CD1c-positive myeloid dendritic cell (primary cell): Measurements from ENCODE around the gene KLK13.
A peak's percentile ranks its signal among the peaks of the same experiment; 100 is the strongest.

Source experiments
- DNase-seq: peaks from one replicate; pipeline ENCODE4 v3.0.0-alpha.2; 2016; ENCODE audit errors: extremely low spot score

KLK13 gene

DNA sequence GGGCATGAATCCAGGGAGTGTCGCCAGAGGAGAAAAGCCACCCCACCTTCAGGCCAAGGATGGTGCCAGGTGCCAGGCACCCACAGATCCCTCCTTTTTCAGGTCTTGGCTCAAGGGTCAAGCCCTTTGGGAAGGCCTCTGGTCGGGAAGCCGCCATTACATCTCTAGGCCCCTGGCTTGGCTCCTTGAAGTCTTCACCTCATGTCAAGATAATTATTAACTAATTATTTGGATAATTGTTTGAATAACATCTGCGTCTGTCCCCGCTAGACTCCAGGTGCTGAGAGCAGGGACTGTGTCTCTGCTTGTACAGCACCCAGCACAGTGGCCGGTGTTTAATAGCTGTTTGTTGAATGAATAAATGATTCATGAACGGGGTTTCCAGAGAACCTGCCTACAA is 1.2 kb downstream of the KLK13 start:
- DNase-seq = no peak

DNA sequence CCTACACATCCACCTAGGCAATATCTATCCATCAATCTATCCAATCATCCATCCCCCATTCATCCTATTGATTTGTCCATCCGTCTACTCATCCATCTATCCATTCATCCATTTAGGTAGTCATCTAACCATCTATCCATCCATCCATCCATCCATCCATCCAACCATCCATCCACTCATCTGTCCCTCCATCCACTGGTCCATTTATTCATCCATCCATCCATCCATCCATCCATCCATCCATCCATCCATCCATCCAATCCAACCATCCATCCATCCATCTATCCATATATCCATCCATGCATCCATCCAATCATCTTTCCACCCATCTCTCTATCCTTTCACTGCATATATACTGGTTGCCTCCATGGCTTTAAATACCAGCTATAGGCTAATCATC is 3.9 kb downstream of the KLK13 start:
- DNase-seq = no peak

DNA sequence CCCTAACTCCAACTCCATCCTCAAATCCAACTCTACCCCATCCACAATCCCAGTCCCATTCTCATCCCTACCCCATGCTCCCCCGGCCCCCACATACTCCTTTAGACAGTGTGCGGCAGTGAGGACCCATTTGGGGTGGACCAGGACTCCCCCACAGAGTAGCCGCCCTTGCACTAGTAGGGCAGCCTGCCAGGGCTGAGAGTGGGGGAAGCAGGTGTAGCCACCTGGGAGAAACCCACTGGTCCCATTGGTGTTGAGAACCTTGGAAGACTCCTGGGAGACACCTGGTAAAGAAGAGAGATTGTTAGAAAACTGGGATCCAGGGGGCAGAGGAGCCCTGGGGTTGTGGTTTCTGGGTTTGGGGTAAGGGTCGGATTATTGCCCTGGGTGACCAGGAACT is 4.6 kb downstream of the KLK13 start:
- DNase-seq = no peak

DNA sequence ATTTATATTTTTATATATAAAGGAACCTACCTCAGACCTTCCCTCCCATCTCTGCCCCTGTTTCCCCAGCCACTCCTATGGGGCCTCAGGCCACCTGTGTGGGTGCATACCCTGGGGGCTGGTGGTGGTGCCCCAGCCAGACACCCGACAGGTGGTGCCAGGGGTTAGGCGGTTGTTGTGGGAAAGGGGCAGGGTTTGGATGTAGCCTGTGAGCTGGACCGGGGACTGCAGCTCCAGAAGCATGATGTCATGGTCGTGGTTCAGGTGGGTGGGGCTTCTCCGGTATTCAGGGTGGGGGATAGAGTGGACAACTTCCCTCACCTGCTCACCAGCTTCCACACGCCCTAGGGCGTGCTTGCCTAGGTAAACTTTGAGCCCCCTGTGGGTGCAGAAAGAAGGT is 5.2 kb downstream of the KLK13 start:
- DNase-seq = no peak

DNA sequence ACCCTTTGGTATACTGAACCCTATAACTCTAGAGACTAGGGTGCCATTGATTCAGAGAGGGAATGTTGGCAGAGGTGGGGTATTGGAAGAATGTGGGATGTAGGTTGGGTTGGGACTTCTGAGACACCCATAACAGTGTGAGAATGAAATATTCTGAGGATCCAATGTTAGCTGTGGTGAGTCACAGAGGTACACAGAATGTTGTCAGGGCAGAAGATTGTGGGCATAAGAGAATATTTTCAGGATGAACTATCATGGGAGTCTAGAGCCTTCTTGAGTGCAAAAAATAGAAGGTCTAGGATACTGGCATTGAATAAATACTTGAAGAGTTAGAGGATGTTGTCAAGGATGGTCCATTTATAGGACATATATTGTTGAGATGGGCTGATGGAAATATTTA is 9.0 kb downstream of the KLK13 start:
- DNase-seq = no peak

DNA sequence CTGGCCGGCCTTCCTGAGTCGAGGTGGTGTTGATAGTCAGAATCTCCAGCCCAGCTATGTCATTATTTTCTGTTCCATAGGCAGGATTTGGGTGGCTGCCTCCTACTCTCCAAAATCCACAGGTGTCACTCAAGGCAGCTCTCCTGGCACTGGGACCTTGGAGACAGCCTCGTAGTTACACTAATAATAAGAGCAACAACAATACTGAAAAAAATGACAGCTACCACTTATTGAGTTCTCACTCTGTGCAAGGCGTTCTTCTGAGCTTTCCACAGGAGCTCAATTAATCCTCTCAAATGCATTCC is 17.9 kb downstream of the KLK13 start:
- no peak for DNase-seq

DNA sequence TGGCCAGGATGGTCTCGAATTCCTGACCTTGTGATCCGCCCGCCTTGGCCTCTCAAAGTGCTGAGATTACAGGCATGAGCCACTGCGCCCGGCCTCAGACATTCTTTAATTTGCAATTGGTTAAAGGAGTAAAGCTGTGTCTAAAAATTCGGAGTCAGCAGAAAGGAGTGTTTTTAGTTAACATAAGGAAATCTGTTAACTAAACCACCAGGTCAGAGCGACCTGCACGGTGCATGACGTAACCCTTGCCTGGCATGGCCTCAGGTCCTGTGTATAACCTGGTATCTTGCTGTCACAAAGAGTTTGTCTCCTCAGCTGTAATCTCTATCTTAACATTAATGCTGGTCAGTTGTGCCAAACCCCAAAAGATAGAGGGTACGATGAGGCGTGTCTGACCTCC is 20.6 kb downstream of the KLK13 start:
- no peak for DNase-seq

DNA sequence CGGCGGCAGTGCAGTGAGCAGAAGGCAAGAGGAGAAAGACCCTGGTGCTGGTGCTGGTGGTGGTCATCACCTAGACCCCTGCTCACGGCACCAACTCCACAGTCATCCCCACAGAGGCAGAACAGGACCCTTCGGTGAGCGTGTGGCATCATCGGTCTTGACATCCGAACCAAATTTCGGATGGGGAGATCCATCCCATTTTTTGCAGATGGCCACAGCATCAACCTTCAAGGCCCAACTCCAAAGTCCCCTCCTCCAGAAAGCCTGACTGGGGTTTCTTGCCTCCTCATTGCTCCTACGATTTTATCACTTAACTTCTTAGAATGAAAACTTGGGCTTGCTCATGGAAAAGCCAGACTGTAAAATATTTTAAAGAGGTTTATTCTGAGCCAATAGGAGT is 21.4 kb downstream of the KLK13 start:
- DNase-seq = no peak

DNA sequence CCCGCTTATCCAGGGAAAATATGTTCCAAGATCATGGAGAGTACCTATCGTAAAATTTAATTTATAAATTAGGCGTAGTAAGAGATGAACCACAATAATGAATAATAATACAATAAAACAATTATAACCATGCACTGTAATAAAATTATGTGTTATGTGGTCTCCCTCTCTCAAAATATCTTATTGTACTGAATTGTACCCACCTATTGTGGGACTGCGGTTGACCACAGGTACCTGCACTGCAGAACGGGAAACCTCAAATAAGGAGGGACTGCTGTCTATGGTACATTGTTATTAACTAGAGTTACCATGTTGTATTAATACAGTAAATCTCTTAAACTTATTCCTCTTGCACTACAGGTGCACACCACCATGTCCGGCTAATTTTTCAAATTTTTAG is 24.7 kb downstream of the KLK13 start:
- no peak for DNase-seq

DNA sequence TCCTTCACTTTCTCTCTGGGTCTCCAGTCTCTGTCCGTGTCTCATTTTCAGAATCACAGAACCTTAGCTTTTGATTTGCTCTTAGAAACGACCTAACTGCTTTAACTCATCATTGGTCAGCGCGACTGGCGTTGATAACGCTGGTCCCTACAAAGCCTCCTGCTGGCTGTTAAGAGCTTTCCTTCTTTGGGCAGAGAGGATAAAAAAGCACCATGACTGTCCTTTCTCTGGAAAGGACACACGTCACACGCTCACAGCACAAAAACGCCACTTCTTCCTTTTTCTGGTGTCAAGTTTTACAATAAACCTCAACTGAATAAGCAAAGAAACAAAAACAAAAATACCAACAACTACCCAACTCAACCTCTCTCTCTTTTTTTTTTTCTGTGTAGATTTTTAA is 28.4 kb downstream of the KLK13 start:
- peak; percentile 16 for DNase-seq

DNA sequence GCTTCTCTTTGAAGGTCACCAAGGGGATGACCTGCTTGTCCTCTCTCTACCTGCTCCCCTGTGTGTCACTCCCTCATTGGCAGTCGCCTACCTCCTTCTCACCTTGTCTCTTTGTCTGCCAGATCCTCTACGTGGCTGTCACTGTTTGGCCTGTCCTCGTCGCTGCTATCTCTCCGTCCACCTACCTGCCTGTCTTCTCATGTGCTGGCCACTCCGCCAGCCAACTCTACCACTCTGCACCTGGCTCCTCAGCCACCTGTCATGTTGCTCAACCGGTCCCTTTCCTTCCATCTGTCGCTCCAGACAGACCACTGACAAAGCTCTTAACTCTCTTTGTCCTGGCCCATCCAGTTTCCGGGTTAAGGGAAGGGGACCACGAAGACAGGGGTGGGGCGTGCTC is 30.2 kb downstream of the KLK13 start, which contains the start of gene KLK12:
TSS of gene KLK12 (minus strand) at position 299 of the 400 bp plus-strand sequence. CDS start 381 bp downstream, outside the sequence.
- no peak for DNase-seq

DNA sequence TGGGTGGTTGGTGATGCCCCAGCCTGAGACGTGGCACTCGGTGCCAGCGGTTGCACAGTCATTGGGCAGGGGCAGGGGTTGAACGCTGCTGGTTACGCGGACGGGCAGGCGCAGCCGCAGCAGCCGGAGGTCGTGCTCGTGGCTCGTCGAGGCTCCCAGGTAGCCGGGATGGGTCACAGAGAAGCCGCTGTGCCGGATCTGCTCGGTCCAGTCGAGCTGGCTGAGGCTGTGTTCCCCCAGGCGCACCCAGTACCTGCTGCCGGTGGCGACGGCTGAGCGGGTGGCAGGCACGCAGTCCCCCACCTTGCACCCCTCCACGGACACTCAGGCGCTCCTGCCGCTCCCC is 33.0 kb downstream of the KLK13 start:
- no peak for DNase-seq

DNA sequence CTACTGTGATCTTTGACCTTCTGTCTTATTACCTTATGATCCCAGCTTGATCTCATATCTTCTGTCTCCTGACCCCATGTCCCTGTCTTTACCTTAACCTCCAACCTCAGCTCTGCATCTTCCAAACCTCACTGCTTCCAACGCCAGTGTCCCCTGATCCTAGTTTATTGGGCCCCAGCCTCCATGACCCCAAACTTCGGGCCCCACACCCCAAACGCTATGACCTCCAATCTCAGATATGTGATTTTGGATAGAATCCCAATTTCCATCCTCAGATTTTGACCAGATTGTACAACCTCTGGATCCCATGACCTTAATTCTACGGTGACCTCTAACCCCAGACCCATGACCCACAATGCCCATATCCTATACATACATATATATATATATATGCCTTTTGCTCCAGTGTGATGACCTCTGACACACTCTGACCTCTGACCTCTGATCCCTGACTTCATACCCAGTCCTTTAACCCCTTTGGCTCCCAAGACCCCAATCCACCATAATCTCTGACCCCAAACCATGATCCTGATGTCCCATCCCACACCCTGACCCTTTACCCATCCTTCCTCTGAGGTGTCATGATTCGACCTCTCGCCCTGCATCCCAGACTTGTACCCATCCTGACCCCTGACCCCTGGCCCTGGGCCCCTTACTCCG is 33.5 kb downstream of the KLK13 start:
- DNase-seq = no peak

DNA sequence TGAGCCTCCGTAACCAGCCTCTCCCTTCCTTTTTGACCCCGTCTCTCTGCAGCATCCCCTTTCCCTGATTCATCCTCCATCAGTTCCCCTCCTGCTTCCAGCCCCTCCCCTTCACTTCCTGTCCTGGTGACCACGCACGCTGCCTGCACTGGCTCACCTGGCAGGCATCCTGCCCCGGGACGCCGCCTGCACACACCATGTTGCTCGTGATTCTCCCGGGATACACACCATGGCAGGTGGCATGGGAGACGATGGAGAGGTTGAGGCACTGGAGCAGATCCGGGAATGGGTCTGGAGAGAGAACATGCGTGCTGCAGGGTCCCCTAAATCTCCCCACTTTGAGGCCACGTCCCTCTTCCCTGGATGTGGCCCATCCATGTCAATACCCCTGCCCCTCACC is 34.3 kb downstream of the KLK13 start:
- DNase-seq = no peak

DNA sequence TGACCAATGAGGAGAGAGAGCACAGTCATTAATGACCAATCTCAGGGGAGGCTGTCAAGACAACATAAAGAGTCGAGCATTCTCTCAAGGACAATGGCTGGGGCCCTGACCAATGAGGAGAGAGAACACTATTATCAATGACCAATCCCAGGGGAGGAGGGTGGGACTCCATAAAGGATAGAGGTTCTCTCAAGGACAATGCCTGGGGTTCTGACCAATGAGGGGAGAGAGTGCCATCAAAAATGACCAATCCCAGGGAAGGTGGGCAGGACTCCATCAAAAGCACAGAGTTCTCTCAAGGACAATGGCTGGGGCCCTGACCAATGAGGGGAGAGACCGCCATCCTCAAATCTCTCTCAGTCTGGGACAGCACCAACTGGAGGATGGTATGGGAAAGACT is 35.2 kb downstream of the KLK13 start:
- no peak for DNase-seq

DNA sequence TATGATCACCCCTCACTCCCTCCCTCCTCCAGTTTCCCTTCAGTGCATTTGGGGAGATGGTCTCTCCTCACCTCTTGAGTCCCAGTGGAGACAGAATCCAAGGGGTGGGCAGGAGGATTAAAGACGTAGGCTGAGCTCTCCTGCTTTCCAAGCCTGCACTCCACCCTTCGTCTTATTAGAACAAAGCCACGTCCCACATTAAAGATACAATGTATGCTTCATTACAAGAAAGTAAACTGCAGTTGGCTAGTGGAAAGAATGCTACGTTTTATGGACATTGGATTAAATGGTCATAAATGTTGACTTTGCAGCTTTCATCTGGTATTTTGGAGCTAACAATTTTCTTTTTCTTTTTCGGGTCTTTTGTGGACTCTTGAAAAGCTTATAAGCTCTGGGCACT is 37.0 kb downstream of the KLK13 start:
- no peak for DNase-seq

DNA sequence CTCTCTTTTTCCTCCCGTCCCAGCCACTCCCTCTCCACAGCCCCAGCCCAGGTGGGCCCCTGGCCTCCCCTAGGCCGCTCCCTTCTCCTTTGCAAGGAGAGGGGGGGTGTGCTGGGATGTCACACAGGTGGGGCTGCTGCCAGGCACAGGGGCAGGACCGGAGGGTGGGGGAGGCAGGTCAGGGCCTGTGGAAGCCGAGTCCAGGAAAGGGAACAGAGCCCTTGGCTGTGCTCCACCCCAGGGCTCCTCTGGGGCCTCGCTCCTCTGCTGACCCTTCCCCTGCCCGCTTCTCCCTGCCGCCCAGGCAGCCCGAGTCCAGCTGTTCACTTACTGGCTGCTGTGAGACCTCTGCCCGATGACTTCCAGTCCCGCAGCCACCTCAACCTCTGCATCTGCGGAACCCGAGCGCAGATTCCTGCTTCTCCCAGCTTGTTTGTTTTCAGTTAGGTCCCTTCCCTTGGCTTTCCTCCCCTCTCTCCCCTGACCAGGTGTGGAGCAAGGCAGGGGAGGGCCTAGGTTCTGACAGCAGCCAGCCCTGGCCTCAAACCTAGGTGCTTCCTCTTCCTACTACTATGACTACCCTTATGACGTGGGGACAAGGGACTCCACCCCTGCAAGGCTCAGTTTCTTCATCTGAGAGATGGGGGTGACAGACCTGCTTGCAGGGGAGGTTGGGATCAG is 37.6 kb downstream of the KLK13 start:
- no peak for DNase-seq

DNA sequence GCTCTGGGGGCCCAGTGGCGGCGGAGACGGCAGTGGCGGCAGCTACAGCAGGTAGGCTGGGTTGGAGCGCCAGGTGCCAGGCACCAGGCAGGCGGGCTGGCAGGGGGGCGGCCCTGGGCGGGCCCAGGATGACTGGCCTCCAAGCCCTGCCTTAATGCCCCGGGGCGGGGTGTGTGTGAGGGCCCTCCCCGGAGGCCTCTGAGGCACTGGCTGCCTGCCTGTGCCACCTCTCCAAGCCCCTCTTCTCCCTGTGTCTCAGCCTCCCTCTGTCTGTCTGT is 38.4 kb downstream of the KLK13 start, which contains the start of gene KLK11:
TSS of gene KLK11 (minus strand) at position 63 of the 278 bp plus-strand sequence. CDS start 985 bp downstream, outside the sequence.
- DNase-seq = no peak

DNA sequence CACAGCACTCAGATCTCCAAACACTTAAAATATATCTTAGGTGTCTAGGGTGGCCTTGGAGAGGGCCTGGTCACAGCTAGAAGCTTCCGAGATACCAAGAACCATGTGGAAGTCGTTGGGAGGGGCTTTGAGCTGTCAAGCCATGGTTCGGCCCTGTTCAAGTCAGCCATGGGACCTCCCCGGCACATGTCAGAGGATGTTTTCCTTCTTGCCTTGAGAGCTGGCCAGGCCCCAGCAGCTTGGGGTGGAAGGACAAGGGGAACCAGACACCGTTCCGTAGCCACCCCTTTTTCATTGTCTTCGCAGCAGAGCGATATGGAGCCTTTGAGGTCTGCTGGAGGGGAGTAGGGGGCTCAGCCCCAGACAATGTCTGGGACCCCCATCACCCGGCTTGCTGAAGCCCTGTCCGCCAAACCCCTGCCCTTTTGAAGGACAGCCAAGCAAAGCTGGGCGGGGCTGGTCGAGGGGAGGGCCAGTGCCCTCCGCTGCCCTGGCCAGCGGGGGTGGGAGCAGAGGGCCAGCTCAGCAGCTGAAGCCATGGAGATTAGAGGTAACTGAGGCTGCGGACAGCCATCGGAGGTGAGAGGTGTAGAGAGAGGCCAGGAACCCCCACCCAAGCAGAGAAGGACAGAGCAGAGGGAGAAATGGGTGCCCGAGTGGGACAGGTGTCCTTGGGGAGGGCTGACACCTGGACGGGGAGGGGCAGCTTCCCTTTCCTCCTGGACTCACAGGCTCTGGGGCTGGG is 38.9 kb downstream of the KLK13 start:
- DNase-seq = no peak

DNA sequence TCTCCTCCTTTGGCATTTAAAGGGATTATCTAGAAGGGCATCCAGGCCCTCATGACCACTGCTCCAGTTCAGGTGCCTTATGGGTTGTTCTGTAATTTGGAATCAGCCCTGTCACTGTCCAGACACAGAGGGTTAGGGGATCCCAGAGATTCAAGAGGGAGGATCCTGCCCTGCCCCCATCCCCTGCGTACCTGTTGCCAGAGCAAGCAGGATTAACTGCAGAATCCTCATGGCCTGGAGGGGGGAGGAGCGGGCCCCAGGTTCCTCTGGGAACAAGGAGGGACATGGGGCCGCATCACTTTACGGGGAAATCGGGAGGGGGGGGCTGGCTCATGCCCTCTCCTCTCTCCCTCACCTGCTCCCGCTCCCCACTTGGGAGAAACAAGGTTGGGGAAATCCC is 39.5 kb downstream of the KLK13 start:
- no peak for DNase-seq

DNA sequence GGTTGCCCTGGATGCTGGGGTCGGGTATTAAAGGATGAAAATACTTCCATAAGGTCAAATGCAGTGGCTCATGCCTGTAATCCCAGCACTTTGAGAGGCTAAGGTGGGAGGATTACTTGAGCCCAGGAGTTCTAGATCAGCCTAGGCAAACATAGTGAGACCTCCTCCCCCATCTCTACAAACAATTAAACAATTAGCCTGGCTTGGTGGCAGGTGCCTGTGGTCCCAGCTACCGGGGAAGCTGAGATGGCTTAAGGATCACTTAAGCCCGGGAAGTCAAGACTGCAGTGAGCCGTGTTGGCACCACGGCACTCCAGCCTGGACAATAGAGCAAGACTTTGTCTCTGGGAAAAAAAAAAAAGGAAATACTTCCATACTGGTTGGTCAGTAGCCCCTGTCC is 40.0 kb downstream of the KLK13 start:
- no peak for DNase-seq

DNA sequence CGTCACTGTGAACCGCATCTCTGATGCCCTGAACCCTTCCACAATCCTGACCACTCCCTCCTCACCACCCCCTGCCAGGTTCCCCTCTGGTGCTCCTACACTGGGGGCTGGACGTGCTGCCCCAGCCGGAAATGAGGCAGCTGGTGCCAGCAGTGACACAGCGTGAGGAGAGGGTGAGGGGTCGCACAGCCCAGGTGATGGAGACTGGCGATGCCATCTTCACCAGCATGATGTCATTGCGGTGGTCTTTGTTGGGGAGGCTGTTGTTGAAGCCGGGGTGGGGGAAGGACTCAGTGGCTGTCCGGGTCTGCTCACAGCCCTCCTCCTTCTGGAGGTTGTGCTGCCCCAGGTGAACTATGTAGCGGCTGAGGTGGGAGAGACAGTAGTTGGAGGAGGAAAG is 40.9 kb downstream of the KLK13 start:
- DNase-seq = no peak

DNA sequence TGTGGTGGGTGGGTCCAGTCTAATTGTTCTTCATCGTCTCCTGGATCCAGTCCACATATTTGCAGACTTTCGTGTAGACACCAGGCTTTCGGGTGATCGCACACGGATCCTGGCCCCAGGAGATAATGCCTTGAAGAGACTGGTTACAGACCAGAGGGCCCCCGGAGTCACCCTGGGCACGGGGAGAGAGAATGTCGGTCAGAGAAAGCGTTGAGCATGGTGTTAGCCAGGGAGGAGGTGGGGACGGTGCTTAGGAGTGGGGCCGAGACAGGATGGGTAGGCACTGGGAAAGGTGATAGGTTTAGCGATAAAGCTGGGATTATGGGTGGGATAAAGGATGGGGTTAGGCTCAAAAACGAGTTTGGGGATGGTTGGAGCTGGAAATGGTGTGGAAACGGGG is 42.4 kb downstream of the KLK13 start:
- no peak for DNase-seq
